OCI-LY1 (cell line): ENCODE data around the gene AMELX.

ENCODE experiments used
- CTCF ChIP-seq: fragments of 200-600 bp; sonication (generic), shearing (Covaris generic); IDR thresholded peaks from 2 replicates; pipeline ENCODE4 v1.5.1; 2017; ENCODE audit warnings: mild to moderate bottlenecking, antibody characterized with exemption, low read length, moderate library complexity, mixed read lengths
- EZH2 ChIP-seq: fragments of 200-600 bp; sonication (generic), shearing (Covaris generic); IDR thresholded peaks from 2 replicates; pipeline ENCODE4 v1.8.0; 2017; ENCODE audit warnings: borderline replicate concordance, mixed run types, mild to moderate bottlenecking, antibody characterized with exemption, low read length, moderate library complexity, mixed read lengths

- no peak for TF ChIP-seq EZH2
- no peak for TF ChIP-seq CTCF
Measured at GRCh38 chrX:11257290-11257689, 35.9 kb upstream of the AMELX start.
